ENCODE measurements around the gene HMBS.

DNA sequence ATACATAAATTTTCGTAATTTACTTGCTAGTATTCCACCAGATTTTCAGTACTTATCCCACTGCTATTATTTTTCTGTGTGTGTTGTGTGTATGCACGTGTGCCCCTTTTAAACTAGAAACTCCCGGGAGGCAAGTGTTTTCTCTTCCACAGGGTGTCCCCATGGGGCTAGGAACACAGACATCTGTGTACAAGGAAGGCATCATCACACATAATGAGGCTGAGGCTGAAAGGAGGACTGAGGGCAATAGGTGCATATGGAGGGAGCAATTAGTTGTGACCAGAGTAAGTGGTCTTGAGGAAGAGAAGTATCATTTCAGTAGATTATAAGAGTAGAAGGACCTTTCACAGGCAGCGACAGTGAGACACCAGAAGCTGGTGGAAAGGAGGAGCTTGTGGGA is 19.1 kb downstream of the HMBS start:
- TF ChIP-seq, protein P1, sequence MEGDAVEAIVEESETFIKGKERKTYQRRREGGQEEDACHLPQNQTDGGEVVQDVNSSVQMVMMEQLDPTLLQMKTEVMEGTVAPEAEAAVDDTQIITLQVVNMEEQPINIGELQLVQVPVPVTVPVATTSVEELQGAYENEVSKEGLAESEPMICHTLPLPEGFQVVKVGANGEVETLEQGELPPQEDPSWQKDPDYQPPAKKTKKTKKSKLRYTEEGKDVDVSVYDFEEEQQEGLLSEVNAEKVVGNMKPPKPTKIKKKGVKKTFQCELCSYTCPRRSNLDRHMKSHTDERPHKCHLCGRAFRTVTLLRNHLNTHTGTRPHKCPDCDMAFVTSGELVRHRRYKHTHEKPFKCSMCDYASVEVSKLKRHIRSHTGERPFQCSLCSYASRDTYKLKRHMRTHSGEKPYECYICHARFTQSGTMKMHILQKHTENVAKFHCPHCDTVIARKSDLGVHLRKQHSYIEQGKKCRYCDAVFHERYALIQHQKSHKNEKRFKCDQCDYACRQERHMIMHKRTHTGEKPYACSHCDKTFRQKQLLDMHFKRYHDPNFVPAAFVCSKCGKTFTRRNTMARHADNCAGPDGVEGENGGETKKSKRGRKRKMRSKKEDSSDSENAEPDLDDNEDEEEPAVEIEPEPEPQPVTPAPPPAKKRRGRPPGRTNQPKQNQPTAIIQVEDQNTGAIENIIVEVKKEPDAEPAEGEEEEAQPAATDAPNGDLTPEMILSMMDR (IDR thresholded peaks at IDR 0.05 in 4 of 5, conservative IDR thresholded peaks at IDR 0.05 in 1 of 5) = no peak
- no peak for TF ChIP-seq POLR2A (IDR thresholded peaks at IDR 0.05)

Measured in gastrocnemius medialis (tissue), 4 donors.